Dedifferentiated amniotic fluid mesenchymal stem cell (primary cell): ENCODE results near the gene COL28A1.
"Not testable (repeated sequence)": the region's sequence is repeated elsewhere in the genome, so short reads cannot be mapped to it uniquely, and the experiment has no call there.

Experiments
- DNase-seq: peaks from one replicate; pipeline ENCODE4 v3.0.0-alpha.2; 2016; ENCODE audit errors: extremely low spot score

COL28A1 gene

DNA sequence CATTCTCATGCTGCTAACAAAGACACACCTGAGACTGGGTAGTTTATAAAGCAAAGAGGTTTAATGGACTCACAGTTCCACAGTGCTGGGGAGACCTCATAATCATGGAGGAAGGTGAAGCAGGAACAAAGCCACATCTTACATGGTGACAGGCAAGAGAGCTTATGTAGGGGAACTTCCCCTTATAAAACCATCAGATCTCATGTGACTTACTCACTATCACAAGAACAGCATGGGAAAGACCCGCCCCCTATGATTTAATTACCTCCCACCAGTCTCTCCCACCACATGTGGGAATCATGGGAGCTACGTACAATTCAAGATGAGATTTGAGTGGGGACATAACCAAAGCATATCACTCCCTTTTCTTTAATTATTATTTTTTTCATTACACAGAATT lies 16.6 kb downstream of the COL28A1 start:
- no peak for DNase-seq

DNA sequence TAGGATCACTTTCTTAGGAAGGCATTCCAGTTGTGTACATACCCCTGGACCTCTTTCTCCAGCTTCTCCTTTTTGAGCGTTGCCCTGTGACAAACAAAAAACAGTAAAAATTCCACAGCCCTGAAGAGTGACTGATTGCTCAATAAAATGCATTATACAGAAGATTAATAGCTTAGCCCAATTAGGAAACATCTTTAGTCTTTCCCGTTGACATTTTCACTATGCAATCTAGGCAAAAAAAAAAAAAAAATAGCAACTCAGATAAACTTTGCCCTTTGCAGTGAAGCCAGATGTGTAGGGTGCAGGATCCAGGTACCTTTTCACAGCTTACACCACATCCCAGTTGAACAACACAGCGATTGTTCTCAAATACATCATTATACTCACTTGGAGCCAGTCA lies 17.9 kb downstream of the COL28A1 start:
- no peak for DNase-seq

DNA sequence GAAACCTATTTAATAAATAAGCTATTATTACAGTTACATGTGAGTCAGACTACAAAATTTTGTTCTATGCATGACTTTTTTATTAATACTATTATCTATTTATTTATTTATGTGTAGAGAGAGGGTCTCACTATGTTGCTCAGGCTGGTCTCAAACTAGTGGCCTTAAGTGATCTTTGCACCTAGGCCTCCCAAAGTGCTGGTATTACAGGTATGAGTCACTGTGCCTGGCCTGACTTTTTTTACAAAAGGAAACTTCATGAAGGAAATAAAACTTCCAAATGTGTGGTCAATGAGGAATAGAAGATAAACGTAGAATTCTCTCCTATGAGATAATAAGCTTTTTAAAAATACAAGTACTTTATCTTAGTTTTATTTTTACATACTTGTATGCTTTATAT lies 19.0 kb downstream of the COL28A1 start:
- DNase-seq, result no peak

- DNase-seq, result no peak
These were observed 19.5 kb downstream of the COL28A1 start for GRCh38 chr7:7516156-7516555.

- no peak for DNase-seq
These were observed 22.6 kb downstream of the COL28A1 start for GRCh38 chr7:7512861-7513597.

GRCh38 chr7:7510794-7511193 lies 24.9 kb downstream of the COL28A1 start:
- DNase-seq, result no peak

- DNase-seq, result no peak
These were observed 29.8 kb downstream of the COL28A1 start for GRCh38 chr7:7505915-7506314.

DNA sequence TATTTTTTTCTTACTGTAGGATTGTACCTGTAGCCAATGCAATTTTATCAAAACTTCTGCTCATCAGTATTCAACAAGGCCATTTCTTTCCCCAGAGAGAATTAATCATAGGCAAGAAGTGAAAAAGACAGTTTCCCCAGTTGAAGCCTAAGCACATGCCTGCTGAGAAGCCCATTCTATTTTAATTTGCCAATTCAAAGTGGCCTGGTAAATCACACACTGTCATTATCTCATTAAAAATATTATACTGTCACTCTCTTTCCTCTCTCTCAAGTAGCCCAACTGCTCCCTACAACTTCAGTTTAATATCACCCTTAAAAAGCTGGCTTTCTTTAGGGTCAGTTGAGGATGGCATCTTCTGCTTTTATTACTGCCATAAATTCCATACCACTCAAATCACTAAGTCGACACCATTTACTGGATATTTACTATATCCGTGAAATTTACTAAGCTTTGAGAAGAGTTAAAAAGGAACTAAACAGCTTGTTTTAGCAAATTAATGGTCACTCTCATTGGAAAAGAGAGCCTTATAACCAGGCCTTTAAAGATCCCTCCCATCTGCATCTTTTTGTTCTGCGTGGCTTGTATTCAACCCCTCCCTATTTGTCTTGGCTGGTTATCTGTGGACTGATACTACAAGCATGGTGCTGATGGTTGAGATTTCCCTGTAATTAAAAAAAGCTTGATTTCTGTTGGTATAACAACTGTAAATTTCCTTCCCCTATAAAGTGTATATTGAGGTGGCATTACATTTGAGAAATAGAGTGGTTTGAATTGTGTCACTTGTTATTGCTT lies 30.6 kb downstream of the COL28A1 start:
- no peak for DNase-seq

- no peak for DNase-seq
These were observed 35.8 kb downstream of the COL28A1 start for GRCh38 chr7:7499892-7500291.

DNA sequence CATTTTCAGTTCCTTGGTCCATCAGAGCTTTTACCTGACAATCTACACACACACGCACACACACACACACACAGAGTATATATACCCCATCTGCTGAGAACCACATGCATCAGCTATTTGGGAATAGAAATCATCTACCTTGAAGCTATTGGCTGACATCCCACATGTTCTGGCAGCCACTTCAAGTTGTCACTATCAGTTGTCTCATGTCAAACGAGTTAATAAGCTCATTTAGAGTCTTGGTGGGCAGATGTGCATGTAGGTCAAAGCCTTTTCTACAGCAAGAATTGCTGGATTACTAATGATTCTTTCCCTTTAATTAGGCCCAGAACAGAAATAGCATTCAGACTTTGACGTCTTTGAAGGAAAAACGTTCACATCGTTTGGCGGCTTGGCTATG lies 36.8 kb downstream of the COL28A1 start:
- no peak for DNase-seq

GRCh38 chr7:7496311-7496710 lies 39.4 kb downstream of the COL28A1 start:
- DNase-seq, result no peak

- DNase-seq, result no peak
These were observed 40.5 kb downstream of the COL28A1 start for GRCh38 chr7:7495171-7495570.

- no peak for DNase-seq
These were observed 44.6 kb downstream of the COL28A1 start for GRCh38 chr7:7491044-7491443.

DNA sequence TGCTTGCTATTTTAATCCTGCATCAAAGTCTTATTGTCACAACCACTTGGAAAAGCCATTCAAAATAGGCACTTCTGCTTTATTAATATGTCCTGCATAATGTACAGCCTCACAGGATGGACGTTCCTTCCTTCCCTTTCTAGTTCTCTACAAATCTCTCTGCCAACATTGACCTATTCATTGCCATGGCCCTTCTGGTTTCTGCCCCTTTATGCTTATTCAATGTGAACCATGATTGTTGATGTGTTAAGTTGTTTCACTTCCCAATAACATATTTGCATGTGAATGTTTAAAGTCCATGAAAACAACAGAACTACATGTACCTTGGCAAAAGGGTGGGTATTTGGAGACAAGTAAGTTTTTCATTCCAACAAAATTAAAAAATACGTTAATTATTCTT lies 45.7 kb downstream of the COL28A1 start:
- no peak for DNase-seq

DNA sequence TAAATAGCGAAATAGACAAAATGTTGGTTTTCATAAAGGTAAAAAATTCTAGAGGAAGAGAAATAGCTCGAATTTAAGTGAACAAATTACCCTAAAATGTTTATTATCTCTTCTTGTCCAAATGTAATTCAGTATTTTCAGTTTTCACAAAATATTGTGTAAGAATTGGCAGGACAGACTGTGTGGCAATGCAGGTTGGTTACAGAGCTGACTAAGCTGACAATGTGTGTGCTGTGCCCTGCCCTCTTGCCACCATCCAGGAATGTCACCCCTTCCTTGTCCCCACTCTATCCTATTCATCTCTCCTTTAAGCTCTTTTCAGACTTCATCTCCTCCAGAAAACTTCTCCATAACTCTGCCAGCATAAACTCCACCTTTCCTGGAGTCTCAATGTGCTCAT lies 46.1 kb downstream of the COL28A1 start:
- no peak for DNase-seq

GRCh38 chr7:7486362-7486761 lies 49.3 kb downstream of the COL28A1 start:
- DNase-seq, result no peak

DNA sequence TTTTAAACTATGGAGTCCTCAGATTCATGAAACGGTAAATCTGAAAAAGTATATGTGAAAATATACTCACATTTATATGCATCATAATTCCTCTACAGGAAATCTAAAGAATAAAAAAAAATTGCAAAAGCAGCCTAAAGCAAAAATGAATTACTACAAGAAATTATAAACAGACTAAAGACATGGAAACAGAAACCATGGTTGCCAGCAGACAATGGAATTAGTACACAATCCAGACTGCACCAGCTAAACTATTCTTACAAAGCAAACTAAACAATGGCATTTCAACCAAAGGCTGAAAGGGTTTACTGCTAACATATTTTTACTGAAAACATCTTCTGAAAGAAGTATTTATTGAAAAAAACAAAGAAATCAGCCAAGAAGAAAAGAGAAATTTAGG lies 51.6 kb downstream of the COL28A1 start:
- DNase-seq, result no peak

GRCh38 chr7:7481802-7482201 lies 53.9 kb downstream of the COL28A1 start:
- DNase-seq, result no peak

DNA sequence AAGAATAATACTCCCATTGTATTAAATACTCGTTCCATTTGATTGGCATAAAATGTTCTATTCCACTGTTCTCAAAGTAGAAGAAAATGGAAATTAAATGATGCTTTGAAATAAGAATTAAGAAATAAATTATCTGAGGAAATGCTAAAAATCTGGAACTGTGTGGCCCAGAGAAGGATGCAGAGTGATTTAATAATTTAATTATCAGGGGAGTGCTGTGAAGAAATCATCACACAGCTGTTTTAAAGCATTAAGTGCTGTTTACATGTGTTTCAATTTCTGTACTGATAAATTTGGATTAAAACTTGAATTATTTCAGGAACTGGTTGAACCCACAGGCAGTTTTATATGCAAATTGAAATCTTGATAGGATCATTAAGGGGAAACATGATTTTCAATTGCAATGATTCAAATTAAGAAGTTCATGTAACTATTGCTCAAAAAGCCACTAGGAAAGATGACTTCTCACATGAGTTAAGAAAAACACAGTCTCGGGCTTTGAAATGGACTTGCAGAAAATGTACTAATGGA lies 56.3 kb downstream of the COL28A1 start:
- no peak for DNase-seq

DNA sequence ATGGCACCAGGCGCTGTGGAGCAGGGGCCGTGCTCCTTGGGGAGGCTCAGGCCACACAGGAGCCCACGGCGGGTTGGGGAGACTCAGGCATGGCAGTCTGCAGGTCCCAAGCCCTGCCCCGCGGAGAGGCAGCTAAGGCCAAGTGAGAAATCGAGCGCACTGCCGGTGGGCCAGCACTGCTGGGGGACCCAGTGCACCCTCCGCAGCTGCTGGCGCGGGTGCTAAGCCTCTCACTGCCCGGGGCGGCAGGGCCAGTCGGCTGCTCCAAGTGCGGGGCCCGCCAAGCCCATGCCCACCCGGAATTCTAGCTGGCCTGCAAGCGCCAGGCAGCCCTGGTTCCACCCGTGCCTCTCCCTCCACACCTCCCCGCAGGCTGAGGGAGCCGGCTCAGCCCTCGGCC lies 57.1 kb downstream of the COL28A1 start:
- DNase-seq, result no peak

- not testable (repeated sequence) for DNase-seq
These were observed 58.0 kb downstream of the COL28A1 start for GRCh38 chr7:7477641-7478040.

DNA sequence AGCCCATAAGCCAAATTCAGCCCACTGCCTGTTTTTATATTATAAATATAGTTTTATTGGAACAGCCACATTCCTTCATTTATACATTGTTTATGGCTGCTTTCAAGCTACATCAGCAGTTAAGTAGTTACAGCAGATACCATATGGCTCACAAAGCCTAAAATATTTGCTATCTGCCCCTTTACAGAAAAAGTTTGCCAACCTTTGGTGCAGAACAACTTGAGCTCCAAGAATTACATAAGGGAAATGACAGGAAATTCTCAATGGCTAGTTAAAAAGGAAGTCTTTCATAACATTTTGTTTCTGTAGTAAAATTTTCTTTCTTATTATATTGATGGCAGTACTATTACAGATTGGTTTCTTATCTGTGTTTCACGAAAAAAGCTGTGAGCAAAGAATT lies 59.3 kb downstream of the COL28A1 start:
- no peak for DNase-seq

DNA sequence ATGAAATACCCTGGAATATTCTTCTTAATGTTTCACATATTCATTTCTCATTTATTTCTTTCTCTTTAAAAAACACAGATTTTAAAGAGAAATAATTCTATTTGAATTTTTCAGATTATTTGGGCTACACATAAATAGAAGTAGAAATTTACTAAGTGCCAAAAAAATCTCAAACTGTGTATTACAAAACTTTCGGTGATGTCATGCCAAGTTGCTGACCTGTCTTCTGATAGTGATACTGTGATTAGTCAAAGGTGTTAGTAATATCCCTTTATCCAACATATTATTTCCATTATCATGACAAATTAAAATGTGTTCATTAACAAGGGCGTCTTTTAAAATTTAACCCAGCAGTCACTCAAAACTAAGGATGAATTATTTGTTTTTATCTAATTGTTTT lies 60.1 kb downstream of the COL28A1 start:
- DNase-seq, result no peak
